Liver (tissue), 3 donors: ENCODE measurements around the gene IL12RB1.

Experiments used
- FOXA1 ChIP-seq: IDR thresholded peaks from 2 replicates; pipeline ENCODE4 v1.6.1; 2016; ENCODE audit warnings: antibody characterized with exemption
- GABPA ChIP-seq, 2 donors: IDR thresholded peaks in 1 of 2; conservative IDR thresholded peaks in 1 of 2; 2 replicates each; pipeline ENCODE4 v1.6.1; 2016; ENCODE audit warnings: antibody characterized with exemption in 2 of 2, mild to moderate bottlenecking in 1 of 2, moderate library complexity in 1 of 2
- HNF4A ChIP-seq, 2 donors: conservative IDR thresholded peaks; 2 replicates each; pipeline ENCODE4 v1.6.1; 2016; ENCODE audit warnings: antibody characterized with exemption in 2 of 2, mild to moderate bottlenecking in 2 of 2
- JUND ChIP-seq, 2 donors: IDR thresholded peaks; 2 replicates each; pipeline ENCODE4 v1.6.1; 2016; ENCODE audit warnings: antibody characterized with exemption in 2 of 2
- NR2F2 ChIP-seq: IDR thresholded peaks from 2 replicates; pipeline ENCODE4 v1.6.1; 2016; ENCODE audit warnings: antibody characterized with exemption
- RAD21 ChIP-seq, 2 donors: IDR thresholded peaks; 2 replicates each; pipeline ENCODE4 v1.6.1; 2016; ENCODE audit warnings: antibody characterized with exemption in 2 of 2, mild to moderate bottlenecking in 2 of 2
- RXRA ChIP-seq, 2 donors: IDR thresholded peaks; 2 replicates each; pipeline ENCODE4 v1.6.1; 2017 to 2018; ENCODE audit warnings: antibody characterized with exemption in 2 of 2, mild to moderate bottlenecking in 1 of 2
- SP1 ChIP-seq: IDR thresholded peaks from 2 replicates; pipeline ENCODE4 v1.6.1; 2018; ENCODE audit warnings: antibody characterized with exemption, mild to moderate bottlenecking
- TAF1 ChIP-seq: conservative IDR thresholded peaks from 2 replicates; pipeline ENCODE4 v1.6.1; 2016; ENCODE audit warnings: antibody characterized with exemption, mild to moderate bottlenecking
- YY1 ChIP-seq: IDR thresholded peaks from 2 replicates; pipeline ENCODE4 v1.6.1; 2016; ENCODE audit warnings: antibody characterized with exemption, mild to moderate bottlenecking
- TF ChIP-seq, protein P1 (sequence below): fragments of 150-350 bp; IDR thresholded peaks from 2 replicates; pipeline ENCODE4 v1.5.1; 2017; ENCODE audit warnings: improper control_type of control experiment, low read depth, low read length; ENCODE audit not compliant: missing input control
- TF ChIP-seq, protein P2 (sequence below): IDR thresholded peaks from 2 replicates; pipeline ENCODE4 v1.6.1; 2016; ENCODE audit warnings: antibody characterized with exemption
- TF ChIP-seq, protein P3 (sequence below): IDR thresholded peaks from 2 replicates; pipeline ENCODE4 v1.6.1; 2016; ENCODE audit warnings: antibody characterized with exemption, mild to moderate bottlenecking
- TF ChIP-seq, protein P4 (sequence below): IDR thresholded peaks from 2 replicates; pipeline ENCODE4 v1.6.1; 2016; ENCODE audit warnings: antibody characterized with exemption
- donor health status: healthy.
- donor health status: healthy.

DNA sequence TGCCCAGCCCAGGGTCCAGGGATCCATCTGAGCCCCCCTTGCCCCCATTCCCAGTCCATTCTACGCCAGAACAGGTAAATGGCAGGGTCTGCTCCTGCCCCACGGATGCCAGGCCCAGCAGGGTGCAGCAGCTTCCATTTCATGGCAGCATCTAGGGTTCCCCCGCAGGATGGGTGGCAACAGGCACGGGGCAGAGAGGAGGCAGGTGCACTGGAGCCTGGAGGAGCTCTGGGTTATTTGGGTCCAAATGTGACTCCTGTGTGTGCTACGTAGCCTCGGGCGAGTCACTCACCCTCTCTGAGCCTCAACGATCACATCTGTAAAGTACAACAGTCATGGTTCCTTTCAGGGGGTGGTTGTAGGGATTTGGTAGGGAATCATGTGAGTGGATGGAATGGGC, 27.4 kb downstream of the IL12RB1 start:
- TF ChIP-seq, protein P1, sequence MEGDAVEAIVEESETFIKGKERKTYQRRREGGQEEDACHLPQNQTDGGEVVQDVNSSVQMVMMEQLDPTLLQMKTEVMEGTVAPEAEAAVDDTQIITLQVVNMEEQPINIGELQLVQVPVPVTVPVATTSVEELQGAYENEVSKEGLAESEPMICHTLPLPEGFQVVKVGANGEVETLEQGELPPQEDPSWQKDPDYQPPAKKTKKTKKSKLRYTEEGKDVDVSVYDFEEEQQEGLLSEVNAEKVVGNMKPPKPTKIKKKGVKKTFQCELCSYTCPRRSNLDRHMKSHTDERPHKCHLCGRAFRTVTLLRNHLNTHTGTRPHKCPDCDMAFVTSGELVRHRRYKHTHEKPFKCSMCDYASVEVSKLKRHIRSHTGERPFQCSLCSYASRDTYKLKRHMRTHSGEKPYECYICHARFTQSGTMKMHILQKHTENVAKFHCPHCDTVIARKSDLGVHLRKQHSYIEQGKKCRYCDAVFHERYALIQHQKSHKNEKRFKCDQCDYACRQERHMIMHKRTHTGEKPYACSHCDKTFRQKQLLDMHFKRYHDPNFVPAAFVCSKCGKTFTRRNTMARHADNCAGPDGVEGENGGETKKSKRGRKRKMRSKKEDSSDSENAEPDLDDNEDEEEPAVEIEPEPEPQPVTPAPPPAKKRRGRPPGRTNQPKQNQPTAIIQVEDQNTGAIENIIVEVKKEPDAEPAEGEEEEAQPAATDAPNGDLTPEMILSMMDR, result no peak
- TF ChIP-seq, protein P2, sequence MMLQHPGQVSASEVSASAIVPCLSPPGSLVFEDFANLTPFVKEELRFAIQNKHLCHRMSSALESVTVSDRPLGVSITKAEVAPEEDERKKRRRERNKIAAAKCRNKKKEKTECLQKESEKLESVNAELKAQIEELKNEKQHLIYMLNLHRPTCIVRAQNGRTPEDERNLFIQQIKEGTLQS, result no peak
- TF ChIP-seq RXRA (IDR thresholded peaks at IDR 0.05), result no peak
- TF ChIP-seq, protein P3, sequence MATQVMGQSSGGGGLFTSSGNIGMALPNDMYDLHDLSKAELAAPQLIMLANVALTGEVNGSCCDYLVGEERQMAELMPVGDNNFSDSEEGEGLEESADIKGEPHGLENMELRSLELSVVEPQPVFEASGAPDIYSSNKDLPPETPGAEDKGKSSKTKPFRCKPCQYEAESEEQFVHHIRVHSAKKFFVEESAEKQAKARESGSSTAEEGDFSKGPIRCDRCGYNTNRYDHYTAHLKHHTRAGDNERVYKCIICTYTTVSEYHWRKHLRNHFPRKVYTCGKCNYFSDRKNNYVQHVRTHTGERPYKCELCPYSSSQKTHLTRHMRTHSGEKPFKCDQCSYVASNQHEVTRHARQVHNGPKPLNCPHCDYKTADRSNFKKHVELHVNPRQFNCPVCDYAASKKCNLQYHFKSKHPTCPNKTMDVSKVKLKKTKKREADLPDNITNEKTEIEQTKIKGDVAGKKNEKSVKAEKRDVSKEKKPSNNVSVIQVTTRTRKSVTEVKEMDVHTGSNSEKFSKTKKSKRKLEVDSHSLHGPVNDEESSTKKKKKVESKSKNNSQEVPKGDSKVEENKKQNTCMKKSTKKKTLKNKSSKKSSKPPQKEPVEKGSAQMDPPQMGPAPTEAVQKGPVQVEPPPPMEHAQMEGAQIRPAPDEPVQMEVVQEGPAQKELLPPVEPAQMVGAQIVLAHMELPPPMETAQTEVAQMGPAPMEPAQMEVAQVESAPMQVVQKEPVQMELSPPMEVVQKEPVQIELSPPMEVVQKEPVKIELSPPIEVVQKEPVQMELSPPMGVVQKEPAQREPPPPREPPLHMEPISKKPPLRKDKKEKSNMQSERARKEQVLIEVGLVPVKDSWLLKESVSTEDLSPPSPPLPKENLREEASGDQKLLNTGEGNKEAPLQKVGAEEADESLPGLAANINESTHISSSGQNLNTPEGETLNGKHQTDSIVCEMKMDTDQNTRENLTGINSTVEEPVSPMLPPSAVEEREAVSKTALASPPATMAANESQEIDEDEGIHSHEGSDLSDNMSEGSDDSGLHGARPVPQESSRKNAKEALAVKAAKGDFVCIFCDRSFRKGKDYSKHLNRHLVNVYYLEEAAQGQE, result no peak
- no peak for TF ChIP-seq FOXA1
- no peak for TF ChIP-seq JUND (IDR thresholded peaks at IDR 0.05)
- TF ChIP-seq, protein P4, sequence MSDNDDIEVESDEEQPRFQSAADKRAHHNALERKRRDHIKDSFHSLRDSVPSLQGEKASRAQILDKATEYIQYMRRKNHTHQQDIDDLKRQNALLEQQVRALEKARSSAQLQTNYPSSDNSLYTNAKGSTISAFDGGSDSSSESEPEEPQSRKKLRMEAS, result no peak
- TF ChIP-seq YY1, result no peak
- no peak for TF ChIP-seq TAF1
- no peak for TF ChIP-seq RAD21 (IDR thresholded peaks at IDR 0.05)
- no peak for TF ChIP-seq GABPA (IDR thresholded peaks at IDR 0.05 in 1 of 2, conservative IDR thresholded peaks at IDR 0.05 in 1 of 2)
- TF ChIP-seq SP1, result no peak
- TF ChIP-seq HNF4A (conservative IDR thresholded peaks at IDR 0.05), result no peak
- TF ChIP-seq NR2F2, result no peak
